Vagina (tissue), 2 donors: ENCODE measurements around the gene DNER. TPM values are rescaled to one million over a fixed set of nuclear protein-coding genes. Genes with fewer than 3 reads are reported as not detected.

Source experiments
- DNase-seq, 2 donors: peaks; one replicate each; pipeline ENCODE4 v3.0.0-alpha.2; 2017; ENCODE audit errors: extremely low spot score in 2 of 2
- H3K27ac ChIP-seq: fragments of 200-600 bp; sonication (generic); one replicate; pipeline ENCODE4 v1.5.1; 2019
- H3K27me3 ChIP-seq: fragments of 200-600 bp; sonication (generic); one replicate; pipeline ENCODE4 v1.5.1; 2019
- H3K36me3 ChIP-seq, 2 donors: fragments of 200-600 bp; sonication (generic); one replicate each; pipeline ENCODE4 v1.5.1; 2017 to 2019
- H3K4me1 ChIP-seq: fragments of 200-600 bp; sonication (generic); one replicate; pipeline ENCODE4 v1.5.1; 2019
- H3K4me3 ChIP-seq, 2 donors: fragments of 200-600 bp; sonication (generic); 1 replicate in 1 of 2; 2 replicates in 1 of 2; pipeline ENCODE4 v1.5.1; 2016 to 2019
- H3K9me3 ChIP-seq: fragments of 200-600 bp; sonication (generic); one replicate; pipeline ENCODE4 v1.5.1; 2019
- CTCF ChIP-seq, 3 experiments: fragments of 450-650 bp in 2 of 3; fragments of 200-600 bp in 1 of 3; sonication (generic) in 1 of 3; IDR thresholded peaks; one replicate each; pipeline ENCODE4 v1.5.1; 2017 to 2019; ENCODE audit warnings: antibody characterized with exemption in 3 of 3, mild to moderate bottlenecking in 2 of 3, moderate library complexity in 2 of 3
- POLR2A ChIP-seq, 2 donors: fragments of 450-650 bp; IDR thresholded peaks; one replicate each; pipeline ENCODE4 v1.6.1; 2017; ENCODE audit warnings: antibody characterized with exemption in 2 of 2, mild to moderate bottlenecking in 2 of 2, moderate library complexity in 2 of 2
- POLR2AphosphoS5 ChIP-seq, 2 donors: sonication (generic); formaldehyde crosslinking; IDR thresholded peaks; one replicate each; pipeline ENCODE4 v1.9.0; 2017; ENCODE audit warnings: antibody characterized with exemption in 2 of 2, mild to moderate bottlenecking in 2 of 2, low read depth in 1 of 2; ENCODE audit not compliant: insufficient read depth in 1 of 2
- intact Hi-C: fragments of 100-400 bp; cut with DNase I; formaldehyde crosslinking; loops from one replicate; pipeline ENCODE4 v1.15.1; 2023
- total RNA-seq: library from RNA; depleted of rRNA; stranded (reverse); fragments of >200 nt; gene quantifications from one replicate; pipeline ENCODE4 v1.2.3, GENCODE V29; 2016

The DNER gene
- total RNA-seq, 1 donor from 2014 or later = 11.3 TPM

- no peak for DNase-seq
- Histone ChIP-seq H3K9me3 (peaks cover 3% of the 10 kb centered on the region), H3K36me3 (no peaks in the 10 kb centered on the region), H3K27me3 (no peaks in the 10 kb centered on the region), H3K27ac (no peak overlapping the region), H3K4me1 (no peaks in the 10 kb centered on the region), H3K4me3 (no peak overlapping the region)
- TF ChIP-seq CTCF (IDR thresholded peaks at IDR 0.05) (no peak), POLR2AphosphoS5 (IDR thresholded peaks at IDR 0.05; ENCODE audit: insufficient read depth in 1 of 2, low read depth in 1 of 2) (no peak), POLR2A (IDR thresholded peaks at IDR 0.05) (no peak)
- intact Hi-C loops = no loop called here
These were observed 18.5 kb upstream of the DNER start for GRCh38 chr2:229732897-229733296.

DNA sequence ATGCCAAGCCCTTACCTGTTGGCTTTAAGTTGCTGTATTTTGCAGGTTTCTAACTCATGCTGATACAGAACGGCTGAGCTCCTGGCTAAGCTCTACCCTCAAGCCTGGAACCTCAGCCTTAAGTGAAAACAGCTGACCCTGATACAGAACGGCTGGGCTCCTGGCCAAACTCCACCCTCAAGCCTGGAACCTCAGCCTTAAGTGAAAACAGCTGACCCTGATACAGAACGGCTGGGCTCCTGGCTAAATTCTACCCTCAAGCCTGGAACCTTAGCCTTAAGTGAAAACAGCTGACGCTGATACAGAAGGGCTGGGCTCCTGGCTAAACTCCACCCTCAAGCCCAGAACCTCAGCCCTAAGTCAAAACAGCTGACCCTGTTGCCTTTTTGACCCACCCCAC is 17.6 kb upstream of the DNER start:
- intact Hi-C loops = no loop called here
- Histone ChIP-seq H3K27me3 (no peaks in the 10 kb centered on the region), H3K4me3 (no peak overlapping the region), H3K27ac (no peak overlapping the region), H3K36me3 (no peaks in the 10 kb centered on the region), H3K4me1 (no peaks in the 10 kb centered on the region), H3K9me3 (no peaks in the 10 kb centered on the region)
- TF ChIP-seq CTCF (IDR thresholded peaks at IDR 0.05) (no peak), POLR2A (IDR thresholded peaks at IDR 0.05) (no peak), POLR2AphosphoS5 (IDR thresholded peaks at IDR 0.05; ENCODE audit: insufficient read depth in 1 of 2, low read depth in 1 of 2) (no peak)
- no peak for DNase-seq

DNA sequence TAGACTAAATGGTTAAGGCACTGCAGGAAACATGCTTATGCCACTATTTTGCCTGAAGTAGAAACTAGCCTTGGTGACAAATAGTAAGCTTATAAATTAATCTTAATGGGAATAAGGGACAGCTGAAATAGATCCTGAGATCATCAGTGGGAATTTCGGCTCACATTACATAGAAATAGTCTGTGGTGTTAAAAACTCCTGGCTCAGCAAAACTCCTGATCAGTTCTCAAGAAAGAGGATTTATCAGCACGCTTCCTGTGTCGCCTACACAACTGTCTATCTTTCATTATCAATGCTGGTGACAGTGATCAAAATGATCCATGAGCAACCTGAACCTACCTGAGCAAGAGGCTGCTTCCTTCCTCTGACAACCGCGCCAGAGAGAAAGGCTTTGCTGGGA is 17.0 kb upstream of the DNER start:
- intact Hi-C loops = no loop called here
- Histone ChIP-seq H3K4me3 (no peak overlapping the region), H3K27me3 (no peaks in the 10 kb centered on the region), H3K4me1 (no peaks in the 10 kb centered on the region), H3K36me3 (no peaks in the 10 kb centered on the region), H3K27ac (no peak overlapping the region), H3K9me3 (no peaks in the 10 kb centered on the region)
- DNase-seq = no peak
- no peak for TF ChIP-seq POLR2AphosphoS5 (IDR thresholded peaks at IDR 0.05; ENCODE audit: insufficient read depth in 1 of 2, low read depth in 1 of 2)
- no peak for TF ChIP-seq CTCF (IDR thresholded peaks at IDR 0.05)
- no peak for TF ChIP-seq POLR2A (IDR thresholded peaks at IDR 0.05)

DNA sequence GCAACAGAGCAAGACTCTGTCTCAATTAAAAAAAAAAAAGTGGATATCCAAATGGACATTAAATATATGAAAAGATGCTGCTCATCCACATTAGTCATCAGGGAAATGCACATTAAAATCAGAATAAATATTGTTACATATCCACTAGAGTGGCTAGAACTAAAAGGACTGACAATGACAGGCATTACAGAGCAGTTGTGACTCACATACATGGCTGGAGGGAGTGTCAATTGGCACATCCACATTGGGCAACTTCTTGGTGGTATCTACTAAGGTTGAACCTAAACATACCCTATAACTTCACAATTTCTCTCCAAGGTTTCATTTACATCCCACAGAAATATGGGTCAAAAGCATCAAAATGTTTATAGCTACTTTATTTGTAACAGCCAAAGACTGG is 14.0 kb upstream of the DNER start:
- intact Hi-C loops = no loop called here
- DNase-seq = no peak
- TF ChIP-seq POLR2AphosphoS5 (IDR thresholded peaks at IDR 0.05; ENCODE audit: insufficient read depth in 1 of 2, low read depth in 1 of 2) = no peak
- no peak for TF ChIP-seq CTCF (IDR thresholded peaks at IDR 0.05)
- TF ChIP-seq POLR2A (IDR thresholded peaks at IDR 0.05) = no peak
- Histone ChIP-seq H3K4me1 (no peaks in the 10 kb centered on the region), H3K4me3 (no peak overlapping the region), H3K9me3 (no peaks in the 10 kb centered on the region), H3K36me3 (no peaks in the 10 kb centered on the region), H3K27me3 (no peaks in the 10 kb centered on the region), H3K27ac (no peak overlapping the region)

- intact Hi-C loops = no loop called here
- DNase-seq = no peak
These were observed 12.3 kb upstream of the DNER start for GRCh38 chr2:229726643-229727042.

More at GRCh38 chr2:229726643-229727042, 12.3 kb upstream of the DNER start:
- no peaks in the 10 kb centered on the region for H3K4me1 ChIP-seq
- no peaks in the 10 kb centered on the region for H3K36me3 ChIP-seq
- H3K27ac ChIP-seq = no peak overlapping the region
- H3K27me3 ChIP-seq = no peaks in the 10 kb centered on the region
- H3K4me3 ChIP-seq = no peak overlapping the region
- H3K9me3 ChIP-seq = no peaks in the 10 kb centered on the region
- TF ChIP-seq POLR2AphosphoS5 (IDR thresholded peaks at IDR 0.05; ENCODE audit: insufficient read depth in 1 of 2, low read depth in 1 of 2) (no peak), POLR2A (IDR thresholded peaks at IDR 0.05) (no peak), CTCF (IDR thresholded peaks at IDR 0.05) (no peak)
